Measurements from ENCODE around the gene ZYG11A.
"Not testable (repeated sequence)": the region's sequence is repeated elsewhere in the genome, so short reads cannot be mapped to it uniquely, and the experiment has no call there.

ZYG11A gene

GRCh38 chr1:52857443-52857842, 14.9 kb downstream of the ZYG11A start:
- no peak for TF ChIP-seq CTCF (IDR thresholded peaks at IDR 0.05)
- no peak overlapping the region for H3K27ac ChIP-seq

- no peak overlapping the region for H3K27ac ChIP-seq
- TF ChIP-seq ZFX (IDR thresholded peaks at IDR 0.05; ENCODE audit: borderline replicate concordance) (no peak), CTCF (IDR thresholded peaks at IDR 0.05) (no peak)
These were observed 20.3 kb downstream of the ZYG11A start for GRCh38 chr1:52862666-52863458.

GRCh38 chr1:52867087-52867863, 24.7 kb downstream of the ZYG11A start:
- TF ChIP-seq CTCF (IDR thresholded peaks at IDR 0.05) (no peak), ZFX (IDR thresholded peaks at IDR 0.05; ENCODE audit: borderline replicate concordance) (no peak)
- H3K27ac ChIP-seq = no peak overlapping the region

- H3K27ac ChIP-seq = not testable (repeated sequence)
These were observed 27.2 kb downstream of the ZYG11A start for GRCh38 chr1:52869727-52870126.

GRCh38 chr1:52876843-52877242, 34.3 kb downstream of the ZYG11A start:
- no peak for TF ChIP-seq CTCF (IDR thresholded peaks at IDR 0.05)
- TF ChIP-seq ZFX (IDR thresholded peaks at IDR 0.05; ENCODE audit: borderline replicate concordance) = no peak
- H3K27ac ChIP-seq = no peak overlapping the region

GRCh38 chr1:52877554-52877953, 35.0 kb downstream of the ZYG11A start:
- H3K27ac ChIP-seq = no peak overlapping the region
- TF ChIP-seq ZFX (IDR thresholded peaks at IDR 0.05; ENCODE audit: borderline replicate concordance) (no peak), CTCF (IDR thresholded peaks at IDR 0.05) (no peak)

GRCh38 chr1:52880206-52880605, 37.6 kb downstream of the ZYG11A start:
- no peak for TF ChIP-seq ZFX (IDR thresholded peaks at IDR 0.05; ENCODE audit: borderline replicate concordance)
- TF ChIP-seq CTCF (IDR thresholded peaks at IDR 0.05) = no peak
- no peak overlapping the region for H3K27ac ChIP-seq

All from 22Rv1 (cell line).